Measurements from ENCODE around the gene AFF3. TPM values are rescaled to one million over a fixed set of nuclear protein-coding genes. Genes with fewer than 3 reads are reported as not detected.

The AFF3 gene
- total RNA-seq, 4 donors from 2014 or later = 8.5 to 77.2 (median 27.1) TPM

- intact Hi-C loops (cut with DNase I; ENCODE audit: low total_unique reads) = no loop called here
- DNase-seq = no peak
- no peak overlapping the region for H3K27ac ChIP-seq
- H3K36me3 ChIP-seq = no peaks in the 10 kb centered on the region
- TF ChIP-seq POLR2A (IDR thresholded peaks at IDR 0.05) = no peak
- no peak for TF ChIP-seq CTCF (IDR thresholded peaks at IDR 0.05)
- no peaks in the 10 kb centered on the region for H3K4me1 ChIP-seq
- H3K4me3 ChIP-seq = no peak overlapping the region
- no peaks in the 10 kb centered on the region for H3K27me3 ChIP-seq
- H3K9me3 ChIP-seq = no peaks in the 10 kb centered on the region
These were observed 370.6 kb downstream of the AFF3 start for GRCh38 chr2:99771681-99772333.

- no peaks in the 10 kb centered on the region for H3K27me3 ChIP-seq
- H3K36me3 ChIP-seq = no peaks in the 10 kb centered on the region
- no peak overlapping the region for H3K27ac ChIP-seq
- no peaks in the 10 kb centered on the region for H3K4me1 ChIP-seq
- TF ChIP-seq CTCF (IDR thresholded peaks at IDR 0.05) (no peak), POLR2A (IDR thresholded peaks at IDR 0.05) (no peak)
- intact Hi-C loops (cut with DNase I; ENCODE audit: low total_unique reads) = no loop called here
- no peaks in the 10 kb centered on the region for H3K9me3 ChIP-seq
- DNase-seq = no peak
- H3K4me3 ChIP-seq = no peak overlapping the region
These were observed 371.5 kb downstream of the AFF3 start for GRCh38 chr2:99770876-99771275.

GRCh38 chr2:99765731-99766318 lies 376.6 kb downstream of the AFF3 start:
- no peaks in the 10 kb centered on the region for H3K27me3 ChIP-seq
- no peak overlapping the region for H3K4me3 ChIP-seq
- no peaks in the 10 kb centered on the region for H3K9me3 ChIP-seq
- TF ChIP-seq CTCF (IDR thresholded peaks at IDR 0.05) (no peak), POLR2A (IDR thresholded peaks at IDR 0.05) (no peak)
- no peak for DNase-seq
- H3K36me3 ChIP-seq = no peaks in the 10 kb centered on the region
- H3K27ac ChIP-seq = no peak overlapping the region
- intact Hi-C loops (cut with DNase I; ENCODE audit: low total_unique reads) = no loop called here
- H3K4me1 ChIP-seq = no peaks in the 10 kb centered on the region

GRCh38 chr2:99763764-99764163 lies 378.6 kb downstream of the AFF3 start:
- Histone ChIP-seq H3K4me1 (no peaks in the 10 kb centered on the region), H3K27ac (no peak overlapping the region), H3K36me3 (no peaks in the 10 kb centered on the region), H3K4me3 (no peak overlapping the region), H3K27me3 (no peaks in the 10 kb centered on the region), H3K9me3 (no peaks in the 10 kb centered on the region)
- DNase-seq = no peak
- intact Hi-C loops (cut with DNase I; ENCODE audit: low total_unique reads) = no loop called here
- TF ChIP-seq CTCF (IDR thresholded peaks at IDR 0.05) = no peak
- TF ChIP-seq POLR2A (IDR thresholded peaks at IDR 0.05) = no peak

- no peak for DNase-seq
- Histone ChIP-seq H3K9me3 (no peaks in the 10 kb centered on the region), H3K4me1 (no peaks in the 10 kb centered on the region), H3K36me3 (no peaks in the 10 kb centered on the region), H3K27me3 (no peaks in the 10 kb centered on the region), H3K27ac (no peak overlapping the region), H3K4me3 (no peak overlapping the region)
- intact Hi-C loops (cut with DNase I; ENCODE audit: low total_unique reads) = no loop called here
- TF ChIP-seq CTCF (IDR thresholded peaks at IDR 0.05) = no peak
- no peak for TF ChIP-seq POLR2A (IDR thresholded peaks at IDR 0.05)
These were observed 379.7 kb downstream of the AFF3 start for GRCh38 chr2:99762714-99763113.

Data from uterus (tissue), 4 donors.